ENCODE measurements around the gene ERICH6B.
"Not testable (repeated sequence)": the region's sequence is repeated elsewhere in the genome, so short reads cannot be mapped to it uniquely, and the experiment has no call there.

The ERICH6B gene

DNA sequence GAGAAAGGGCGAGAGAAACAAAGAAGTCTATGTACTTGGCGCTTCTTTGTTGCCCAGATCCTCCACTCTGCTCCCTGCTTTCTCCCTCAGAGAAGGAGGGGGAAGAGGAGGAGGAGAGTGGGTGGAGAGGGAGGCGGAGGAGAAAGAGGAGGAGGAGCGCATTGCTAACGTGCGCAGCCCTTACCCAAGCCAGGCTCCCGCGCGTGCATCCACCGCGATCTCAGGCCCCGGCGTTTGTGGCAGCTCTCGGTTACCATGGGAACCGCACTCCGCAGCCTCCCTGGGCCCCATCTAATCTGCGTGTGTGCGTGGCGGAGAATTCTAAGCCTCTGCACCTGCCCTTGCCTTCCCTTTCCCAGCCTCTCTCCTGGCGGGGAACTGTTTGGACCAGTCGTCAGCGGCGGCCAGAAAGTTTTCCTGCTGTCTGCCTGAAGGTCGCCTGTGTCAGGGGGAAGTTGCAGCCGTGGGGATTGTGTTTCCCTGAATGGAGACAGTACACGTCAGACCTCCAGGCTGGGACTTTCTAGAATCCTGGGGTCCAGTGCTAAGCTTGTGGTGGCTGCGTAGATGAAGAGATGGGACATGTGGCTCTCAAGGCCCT is at the start of gene ERICH6B:
Gene ERICH6B (minus strand): TSS at position 239 of the 601 bp plus-strand sequence. CDS start 18,734 bp downstream, outside the sequence.
- in situ Hi-C loops (cut with MboI; ENCODE audit: low sequenced_read_pairs) = loop anchor here (25.0 kb wide), 1 partner anchor 697 kb away; no protein-coding TSS in a partner anchor

DNA sequence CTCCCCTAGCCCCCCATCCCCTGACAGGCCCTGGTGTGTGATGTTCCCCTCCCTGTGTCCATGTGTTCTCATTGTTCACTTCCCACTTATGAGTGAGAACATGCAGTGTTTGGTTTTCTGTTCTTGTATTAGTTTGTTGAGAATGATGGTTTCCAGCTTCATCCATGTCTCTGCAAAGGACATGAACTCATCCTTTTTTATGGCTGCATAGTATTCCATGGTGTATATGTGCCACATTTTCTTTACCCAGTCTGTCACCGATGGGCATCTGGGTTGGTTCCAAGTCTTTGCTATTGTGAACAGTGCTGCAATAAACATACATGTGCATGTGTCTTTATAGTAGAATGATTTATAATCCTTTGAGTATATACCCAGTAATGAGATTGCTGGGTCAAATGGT is 47.4 kb upstream of the ERICH6B start:
- in situ Hi-C loops (cut with MboI; ENCODE audit: low sequenced_read_pairs) = not testable (repeated sequence)

DNA sequence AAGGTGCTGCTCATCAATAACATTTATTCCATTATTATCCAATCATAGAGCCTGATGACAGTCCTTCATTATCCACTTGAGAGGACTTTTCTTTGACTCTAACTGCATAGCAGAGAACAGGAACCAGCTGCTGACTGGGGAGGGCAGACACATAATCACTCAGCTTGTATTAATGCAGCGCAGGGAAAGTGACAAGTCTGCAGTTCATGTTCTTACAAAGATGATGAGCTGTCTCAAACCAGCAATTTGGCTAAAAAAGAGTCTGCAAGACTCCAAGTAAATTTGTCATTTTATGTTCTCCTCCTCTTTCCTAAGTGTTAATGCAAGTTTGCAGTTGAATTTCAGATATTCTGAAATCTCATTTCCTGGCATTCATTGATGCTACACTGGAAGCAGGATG is 46.6 kb upstream of the ERICH6B start:
- in situ Hi-C loops (cut with MboI; ENCODE audit: low sequenced_read_pairs) = no loop called here

DNA sequence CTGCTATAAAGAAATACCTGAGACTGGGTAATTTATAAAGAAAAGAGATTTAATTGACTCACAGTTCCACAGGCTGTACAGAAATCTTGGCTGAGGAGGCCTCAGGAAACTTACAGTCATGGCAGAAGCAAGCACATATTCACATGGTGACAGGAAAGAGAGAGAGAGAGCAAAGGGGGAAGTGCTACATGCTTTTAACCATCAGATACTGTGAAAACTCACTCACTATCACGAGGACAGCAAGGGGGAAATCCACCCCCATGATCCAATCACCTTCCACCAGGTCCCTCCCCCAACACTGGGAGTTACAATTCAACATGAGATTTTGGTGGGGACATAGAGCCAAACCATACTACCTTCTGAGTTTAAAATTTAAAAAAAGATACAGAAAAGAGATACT is 44.9 kb upstream of the ERICH6B start:
- in situ Hi-C loops (cut with MboI; ENCODE audit: low sequenced_read_pairs) = not testable (repeated sequence)

DNA sequence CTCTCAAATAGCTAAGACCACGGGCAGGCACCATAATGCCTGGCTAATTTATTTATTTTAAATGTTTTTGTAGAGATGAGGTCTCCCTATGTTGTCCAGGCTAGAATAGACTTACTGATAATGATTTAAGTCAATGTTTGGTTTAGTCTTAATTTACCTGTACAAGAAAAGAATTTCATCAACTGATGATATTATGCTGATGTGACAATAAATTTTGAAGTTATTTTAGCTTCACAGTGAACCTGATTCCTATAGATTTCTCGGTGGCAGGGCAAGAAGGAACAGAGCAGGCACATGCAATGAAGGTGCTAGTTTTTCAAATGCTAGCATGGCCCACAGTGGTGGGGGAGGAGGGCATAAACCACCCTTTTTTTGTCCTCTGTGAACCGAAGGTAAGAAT is 44.0 kb upstream of the ERICH6B start:
- in situ Hi-C loops (cut with MboI; ENCODE audit: low sequenced_read_pairs) = no loop called here

DNA sequence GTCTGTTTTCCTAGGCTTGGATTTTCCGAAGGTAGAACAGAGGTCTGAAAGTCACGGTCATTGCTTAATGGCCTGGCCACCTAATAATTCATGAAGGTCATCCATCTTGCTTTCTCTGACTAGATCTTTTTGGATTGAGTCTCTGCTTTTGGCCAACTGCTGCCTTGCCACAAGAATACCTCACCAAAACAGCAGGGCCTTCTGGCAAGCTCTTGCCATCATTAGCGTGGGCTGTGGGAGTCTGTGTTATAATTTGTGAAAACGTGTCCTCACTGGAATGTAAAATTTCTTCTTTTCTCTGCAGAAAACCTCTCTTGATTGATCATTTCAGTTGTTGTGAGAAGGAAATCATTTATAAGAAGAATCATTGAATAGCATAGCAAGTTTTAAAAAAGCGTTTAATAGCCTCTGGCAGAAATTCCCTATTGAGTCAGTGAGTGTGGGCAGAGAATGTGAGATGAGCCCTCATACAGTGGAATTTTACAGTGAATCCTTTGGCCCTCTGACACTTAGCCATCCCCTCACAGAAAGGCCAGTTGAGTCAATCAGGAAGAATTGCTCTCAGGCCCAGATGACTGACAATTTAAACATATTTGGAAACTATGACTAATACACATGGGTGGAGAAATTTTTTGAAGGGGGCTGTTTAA is 43.2 kb upstream of the ERICH6B start:
- in situ Hi-C loops (cut with MboI; ENCODE audit: low sequenced_read_pairs) = no loop called here

DNA sequence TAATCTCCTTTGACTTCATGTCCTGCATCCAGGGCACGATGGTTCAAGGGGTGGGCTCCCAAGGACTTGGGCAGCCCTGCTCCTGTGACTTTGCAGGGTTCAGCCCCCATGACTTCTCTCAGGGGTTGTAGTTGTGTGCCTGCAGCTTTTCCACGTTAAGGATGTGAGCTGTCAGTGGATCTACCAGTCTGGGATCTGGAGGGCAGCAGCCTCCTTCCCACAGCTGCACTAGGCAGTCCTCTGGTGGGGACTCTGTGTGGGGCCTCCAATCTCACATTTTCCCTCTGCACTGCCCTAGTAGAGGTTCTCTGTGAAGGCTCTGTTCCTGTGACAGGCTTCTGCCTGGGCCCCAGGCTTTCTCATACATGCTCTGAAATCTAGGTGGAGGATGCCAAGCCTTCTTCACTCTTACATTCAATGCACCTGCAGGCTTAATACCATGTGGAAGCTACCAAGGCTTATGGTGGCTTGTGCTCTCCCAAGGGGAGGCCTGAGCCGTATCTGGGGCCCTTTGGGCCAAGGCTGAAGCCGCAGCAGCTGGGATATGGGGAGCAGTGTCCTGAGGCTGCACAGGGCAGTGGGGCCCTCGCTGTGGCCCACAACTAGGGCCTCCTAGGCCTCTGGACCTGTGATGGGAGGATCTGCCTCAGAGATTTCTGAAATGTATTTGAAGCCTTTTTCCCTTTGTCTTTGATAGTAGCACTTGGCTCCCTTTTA is 39.3 kb upstream of the ERICH6B start:
- in situ Hi-C loops (cut with MboI; ENCODE audit: low sequenced_read_pairs) = no loop called here

DNA sequence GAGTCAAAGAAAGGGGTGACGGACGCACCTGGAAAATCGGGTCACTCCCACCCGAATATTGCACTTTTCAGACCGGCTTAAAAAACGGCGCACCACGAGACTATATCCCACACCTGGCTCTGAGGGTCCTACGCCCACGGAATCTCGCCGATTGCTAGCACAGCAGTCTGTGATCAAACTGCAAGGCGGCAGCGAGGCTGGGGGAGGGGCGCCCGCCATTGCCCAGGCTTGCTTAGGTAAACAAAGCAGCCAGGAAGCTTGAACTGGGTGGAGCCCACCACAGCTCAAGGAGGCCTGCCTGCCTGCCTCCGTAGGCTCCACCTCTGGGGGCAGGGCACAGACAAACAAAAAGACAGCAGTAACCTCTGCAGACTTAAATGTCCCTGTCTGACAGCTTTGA is 29.7 kb upstream of the ERICH6B start:
- in situ Hi-C loops (cut with MboI; ENCODE audit: low sequenced_read_pairs) = not testable (repeated sequence)

DNA sequence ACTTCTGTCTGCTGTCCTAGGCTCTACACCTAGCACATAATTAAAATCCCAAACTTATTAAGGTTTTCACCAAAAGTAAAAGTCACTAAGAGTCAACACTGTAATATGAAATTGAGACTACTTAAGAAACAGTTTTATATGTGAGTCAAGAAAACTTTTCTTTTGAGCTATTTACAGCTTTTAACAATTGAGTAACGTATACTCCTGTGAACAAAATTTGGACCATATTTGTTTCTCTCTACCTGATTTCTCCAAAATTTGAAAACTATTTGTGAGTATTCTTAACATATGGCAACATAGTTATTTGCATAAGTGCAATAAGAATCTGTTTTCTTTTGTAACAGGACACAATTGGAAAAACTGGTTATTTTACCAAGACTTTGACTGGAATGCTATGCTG is 26.6 kb upstream of the ERICH6B start:
- in situ Hi-C loops (cut with MboI; ENCODE audit: low sequenced_read_pairs) = not testable (repeated sequence)

DNA sequence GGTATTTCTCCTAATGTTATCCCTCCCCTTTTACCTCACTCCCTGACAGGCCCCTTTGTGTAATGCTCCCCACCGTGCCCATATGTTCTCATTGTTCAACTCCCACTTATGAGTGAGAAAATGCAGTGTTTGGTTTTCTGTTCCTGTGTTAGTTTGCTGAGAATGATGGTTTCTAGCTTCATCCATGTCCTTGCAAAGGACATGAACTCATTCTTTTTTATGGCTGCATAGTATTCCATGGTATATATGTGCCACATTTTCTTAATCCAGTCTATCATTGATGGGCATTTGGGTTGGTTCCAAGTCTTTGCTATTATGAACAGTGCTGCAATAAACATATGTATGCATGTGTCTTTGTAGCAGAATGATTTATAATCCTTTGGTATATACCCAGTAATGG is 19.8 kb upstream of the ERICH6B start:
- in situ Hi-C loops (cut with MboI; ENCODE audit: low sequenced_read_pairs) = not testable (repeated sequence)

DNA sequence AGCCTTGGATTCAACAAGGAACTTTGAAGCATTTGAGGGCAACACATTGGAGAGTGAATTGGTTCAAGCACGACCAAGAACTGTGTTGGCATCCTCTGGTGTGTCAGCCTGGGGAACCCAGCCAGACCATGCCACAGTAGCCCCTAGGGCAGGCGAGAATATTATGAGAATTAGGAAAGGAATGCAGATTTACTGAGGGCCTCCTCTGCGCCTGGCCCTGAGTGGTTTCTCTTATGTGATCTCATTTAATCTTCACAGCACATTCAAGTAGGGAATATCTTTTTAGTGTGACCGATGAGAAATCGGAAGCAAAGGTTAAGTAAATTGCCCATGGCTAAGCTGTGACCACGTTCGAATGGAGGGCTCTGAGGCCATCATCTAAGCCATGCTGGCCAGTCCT is 15.3 kb upstream of the ERICH6B start:
- in situ Hi-C loops (cut with MboI; ENCODE audit: low sequenced_read_pairs) = no loop called here

DNA sequence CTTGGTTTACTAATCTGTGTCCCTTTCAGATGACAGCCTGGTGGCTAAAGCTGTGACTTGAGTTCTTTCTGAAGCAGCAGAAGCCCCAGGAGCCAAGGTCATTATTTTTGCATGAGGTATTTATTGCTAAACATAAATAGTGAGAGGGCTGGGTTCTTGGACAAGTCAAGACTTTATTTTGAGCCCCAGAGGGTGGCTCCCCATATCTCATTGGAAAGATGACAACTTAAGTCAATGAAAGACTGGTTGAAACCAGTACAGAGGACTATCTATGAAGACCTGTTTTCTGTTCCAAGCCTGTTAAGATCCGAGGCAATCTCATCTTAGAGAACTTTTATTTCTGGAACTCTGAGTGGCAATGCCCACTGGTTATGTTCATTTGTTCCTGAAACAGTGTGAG is 14.4 kb upstream of the ERICH6B start:
- in situ Hi-C loops (cut with MboI; ENCODE audit: low sequenced_read_pairs) = no loop called here

DNA sequence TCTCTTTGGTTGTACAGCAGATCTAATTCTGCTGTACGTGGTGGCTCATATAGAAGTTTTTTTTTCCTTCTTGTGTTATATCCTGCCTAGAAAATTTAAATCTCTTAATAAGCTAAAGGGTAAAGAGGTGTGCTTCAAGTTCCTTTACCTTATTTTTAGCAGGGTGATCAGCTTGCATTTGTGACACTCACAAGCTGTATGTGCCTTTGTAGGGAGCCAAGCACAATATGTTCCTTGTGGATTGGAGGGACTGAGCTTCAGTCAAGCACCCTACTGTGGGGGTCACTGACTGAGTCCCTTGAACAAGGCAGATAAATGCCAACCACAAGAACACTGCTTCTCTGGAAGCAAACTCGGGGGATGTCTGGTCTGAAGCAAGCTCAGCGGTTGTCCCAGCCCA is 12.6 kb upstream of the ERICH6B start:
- in situ Hi-C loops (cut with MboI; ENCODE audit: low sequenced_read_pairs) = no loop called here

DNA sequence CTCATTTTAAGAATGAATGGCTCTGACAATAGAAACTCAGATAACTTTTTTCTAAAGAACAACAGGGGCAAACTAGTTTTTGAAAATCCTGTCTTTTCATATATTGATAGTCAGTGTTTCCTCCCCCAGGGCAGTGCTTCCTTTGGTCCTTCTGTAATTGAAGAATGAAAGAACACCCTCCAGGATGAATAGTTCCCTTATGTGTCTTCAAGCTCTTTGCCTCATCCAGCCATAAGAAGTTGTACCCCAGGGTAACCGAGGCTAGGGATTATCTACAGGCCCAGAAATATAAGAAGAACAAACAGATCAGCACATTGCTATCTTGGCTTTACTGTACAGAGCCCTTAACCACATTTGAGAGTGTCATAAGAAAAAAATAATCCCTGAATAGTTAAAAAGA is 12.1 kb upstream of the ERICH6B start:
- in situ Hi-C loops (cut with MboI; ENCODE audit: low sequenced_read_pairs) = no loop called here

DNA sequence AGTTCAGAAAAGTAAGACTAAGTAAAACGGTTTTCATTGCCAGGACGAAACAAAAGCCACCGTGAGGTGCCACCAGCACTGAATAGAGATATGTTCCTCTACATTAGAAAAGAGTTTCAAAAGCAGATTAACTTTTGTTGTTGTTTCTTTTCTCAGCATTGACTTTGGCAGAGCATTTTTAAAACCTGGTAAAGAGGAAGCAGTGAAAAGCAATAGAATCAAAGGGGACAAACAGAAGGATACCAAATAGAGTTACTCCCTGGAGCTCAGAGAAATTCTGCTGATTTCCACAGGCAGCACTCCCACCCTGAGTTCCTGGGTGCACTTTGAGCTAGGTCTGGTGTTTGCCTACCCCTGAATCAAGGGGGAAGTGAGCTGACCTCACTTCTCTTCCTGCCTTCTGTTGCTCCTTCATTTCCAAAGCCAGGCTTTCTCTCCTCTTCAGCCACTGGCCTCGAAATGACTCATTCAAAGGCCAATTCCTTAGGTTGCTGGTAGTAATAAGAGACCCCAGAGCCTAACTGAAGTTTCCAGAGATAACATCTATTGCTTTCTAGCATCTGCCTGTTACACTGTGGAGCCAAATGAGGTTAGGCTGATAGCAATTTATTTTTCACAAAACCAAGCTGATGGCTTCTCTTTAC is 11.3 kb upstream of the ERICH6B start:
- in situ Hi-C loops (cut with MboI; ENCODE audit: low sequenced_read_pairs) = no loop called here

DNA sequence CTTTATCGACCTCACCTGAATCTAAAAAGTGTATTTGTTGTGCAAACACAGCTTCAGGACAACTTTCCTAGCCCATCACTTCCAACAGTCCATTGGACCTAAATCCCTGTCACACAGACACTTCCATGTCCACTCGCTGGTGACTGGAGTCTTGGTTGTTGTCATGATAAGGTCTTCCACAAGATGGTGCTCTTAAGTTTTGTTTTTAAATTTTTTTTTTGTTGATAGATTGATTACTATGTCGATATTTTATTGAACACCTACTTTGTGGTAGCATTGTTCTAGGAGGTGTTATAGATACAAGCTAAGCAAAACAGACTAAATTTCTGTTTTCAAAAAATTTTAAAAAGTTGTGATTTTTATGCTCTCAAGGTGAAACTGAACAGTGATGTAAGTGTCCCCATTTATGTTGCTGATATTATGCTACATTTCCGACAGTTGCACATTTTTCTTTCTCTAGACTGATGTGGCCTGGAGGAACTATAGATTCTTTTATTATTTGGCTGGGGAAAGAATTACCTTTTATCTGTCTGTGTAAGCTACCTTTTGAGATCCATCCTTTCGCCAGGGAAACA is 8.1 kb upstream of the ERICH6B start:
- in situ Hi-C loops (cut with MboI; ENCODE audit: low sequenced_read_pairs) = loop anchor here (25.0 kb wide), 1 partner anchor 689 kb away; no protein-coding TSS in a partner anchor

DNA sequence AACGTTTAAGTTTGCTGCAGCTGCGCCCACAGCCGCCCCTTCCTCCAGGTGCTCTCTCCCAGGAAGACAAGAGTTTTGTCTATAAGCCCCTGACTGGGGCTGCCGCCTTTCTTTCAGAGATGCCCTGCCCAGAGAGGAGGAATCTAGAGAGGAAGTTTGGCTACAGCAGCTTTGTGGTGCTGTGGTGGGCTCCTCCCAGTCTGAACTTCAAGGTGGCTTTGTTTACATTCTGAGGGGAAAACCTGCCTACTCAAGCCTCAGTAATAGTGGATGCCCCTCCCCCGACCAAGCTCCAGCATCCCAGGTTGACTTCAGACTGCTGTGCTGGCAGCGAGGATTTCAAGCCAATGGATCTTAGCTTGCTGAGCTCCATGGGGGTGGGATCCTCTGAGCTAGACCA is 6.4 kb upstream of the ERICH6B start:
- in situ Hi-C loops (cut with MboI; ENCODE audit: low sequenced_read_pairs) = loop anchor here (25.0 kb wide), 1 partner anchor 690 kb away; no protein-coding TSS in a partner anchor

DNA sequence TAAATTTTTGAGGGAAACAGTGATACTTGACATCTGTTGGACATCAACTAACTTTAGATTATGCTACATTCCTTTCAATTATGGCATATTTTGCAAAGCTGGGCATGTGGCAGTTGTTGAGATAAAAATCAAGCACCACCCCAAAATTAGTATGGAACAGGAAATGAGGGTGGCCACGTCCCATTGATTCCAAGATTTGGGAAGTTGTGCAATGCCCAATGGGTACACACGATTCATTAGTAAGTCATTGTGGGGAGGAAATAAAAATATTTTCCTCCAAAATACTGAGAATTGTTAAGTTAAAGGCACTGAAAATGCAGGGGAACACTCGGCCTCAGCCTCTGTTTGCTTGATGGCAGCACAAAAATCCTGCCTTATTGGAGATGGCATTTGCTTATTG is 7.6 kb downstream of the ERICH6B start:
- in situ Hi-C loops (cut with MboI; ENCODE audit: low sequenced_read_pairs) = loop anchor here (25.0 kb wide), 1 partner anchor 704 kb away; no protein-coding TSS in a partner anchor

DNA sequence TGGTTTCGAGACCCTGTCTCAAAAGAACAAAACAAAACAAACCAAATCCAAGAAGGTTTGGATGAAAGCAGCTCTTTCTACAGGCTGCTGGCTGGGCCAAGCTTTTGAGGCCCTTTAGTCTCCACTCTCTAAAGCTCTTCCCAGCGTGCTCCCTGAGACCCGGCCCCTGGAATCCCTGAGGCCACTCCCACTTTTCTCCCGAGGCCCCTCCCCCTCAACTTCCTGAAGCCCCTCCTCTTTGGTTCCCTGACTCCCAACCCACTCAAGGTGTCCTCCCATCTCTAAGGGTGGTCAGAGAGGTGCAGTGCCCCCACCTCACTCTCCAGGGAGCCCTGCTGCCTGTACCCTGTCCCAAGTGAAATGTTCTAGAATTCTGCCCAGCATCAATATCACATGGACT is 10.6 kb downstream of the ERICH6B start:
- in situ Hi-C loops (cut with MboI; ENCODE audit: low sequenced_read_pairs) = loop anchor here (25.0 kb wide), 1 partner anchor 707 kb away; no protein-coding TSS in a partner anchor

DNA sequence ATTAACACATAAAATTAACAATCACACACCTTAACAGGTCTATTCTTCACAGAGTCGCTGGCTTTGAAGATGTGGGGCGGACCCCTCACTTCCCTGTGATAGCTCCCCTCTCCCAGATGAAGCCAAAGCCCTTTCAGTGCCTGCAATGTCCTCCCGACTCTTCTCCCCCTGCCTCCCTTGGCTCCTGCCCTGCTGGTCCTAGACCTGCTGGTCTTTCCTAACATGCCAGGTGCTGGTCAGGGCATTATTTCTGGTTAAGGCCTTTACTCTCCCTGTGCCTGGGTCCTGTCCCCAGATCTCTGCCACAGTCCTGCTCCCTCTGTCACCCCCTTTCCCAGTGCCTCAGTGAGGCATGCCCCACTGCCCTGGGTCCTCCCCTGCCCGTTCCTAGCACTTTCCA is 12.2 kb downstream of the ERICH6B start:
- in situ Hi-C loops (cut with MboI; ENCODE audit: low sequenced_read_pairs) = loop anchor here (25.0 kb wide), 1 partner anchor 709 kb away; no protein-coding TSS in a partner anchor

Measured in HL-60/S4 treated with phorbol 12-myristate 13-acetate at 8.2 ng/mL for 4 days and 3 days (cell line).